Stimulated activated CD4-positive, alpha-beta T cell treated with anti-CD3 and anti-CD28 coated beads, Interleukin-12 subunit alpha, Interleukin-12 subunit beta, amount 100 ng/mL, for 24 hours (primary cell): ENCODE measurements around the gene VASH2.
"Not testable (repeated sequence)": the region's sequence is repeated elsewhere in the genome, so short reads cannot be mapped to it uniquely, and the experiment has no call there.

ENCODE experiments used
- DNase-seq, 2 experiments: peaks; one replicate each; pipeline ENCODE4 v3.0.0-alpha.2; 2020; ENCODE audit warnings: low read depth in 2 of 2

The VASH2 gene

GRCh38 chr1:212957546-212957945, 7.2 kb downstream of the VASH2 start:
- DNase-seq: no peak

- DNase-seq: no peak
Measured at GRCh38 chr1:212958175-212958574, 7.8 kb downstream of the VASH2 start.

- DNase-seq: no peak
Measured at GRCh38 chr1:212959266-212960220, 9.2 kb downstream of the VASH2 start.

DNA sequence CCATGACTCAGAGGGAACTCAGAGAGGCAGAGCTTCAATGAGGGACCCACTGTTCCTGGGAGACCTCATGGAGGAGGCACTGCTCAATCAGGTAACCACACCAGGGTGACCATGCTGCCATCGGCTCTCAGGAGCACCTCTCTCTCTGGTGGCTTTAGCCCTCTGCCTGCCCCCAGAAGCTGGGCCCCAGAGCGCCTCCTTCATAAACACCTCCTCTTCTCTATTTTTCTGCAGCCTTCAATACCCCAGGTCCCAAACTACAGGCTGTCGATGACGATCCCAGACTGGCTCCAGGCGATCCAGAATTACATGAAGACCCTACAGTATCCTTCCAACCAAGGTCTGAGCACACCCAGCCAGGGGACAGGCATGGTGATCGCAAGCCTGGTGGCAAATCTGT, 10.6 kb downstream of the VASH2 start:
- DNase-seq: no peak

- DNase-seq: no peak
Measured at GRCh38 chr1:212962509-212962908, 12.2 kb downstream of the VASH2 start.

DNA sequence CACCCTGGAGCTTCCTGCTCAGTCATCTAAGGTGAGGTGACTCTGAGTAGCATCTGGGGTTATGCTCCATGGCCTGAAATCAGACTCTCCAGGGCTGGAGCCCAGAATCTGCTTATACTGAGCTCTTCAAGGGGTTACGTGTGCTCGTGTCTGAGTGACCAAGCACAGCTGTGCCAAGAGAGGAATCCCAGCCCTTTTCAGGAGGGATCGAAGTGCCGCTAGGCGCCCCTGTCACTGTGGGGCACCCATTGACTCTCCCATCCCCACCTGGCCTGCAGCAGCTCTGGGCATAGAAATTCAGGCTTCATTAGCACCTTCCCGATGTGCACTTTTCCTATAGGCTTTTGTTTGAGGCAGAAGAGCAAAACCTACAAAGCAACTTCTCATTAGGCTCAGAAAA, 13.8 kb downstream of the VASH2 start:
- no peak for DNase-seq

- not testable (repeated sequence) for DNase-seq
Measured at GRCh38 chr1:212964993-212965392, 14.7 kb downstream of the VASH2 start.

GRCh38 chr1:212966616-212967015, 16.3 kb downstream of the VASH2 start:
- no peak for DNase-seq

DNA sequence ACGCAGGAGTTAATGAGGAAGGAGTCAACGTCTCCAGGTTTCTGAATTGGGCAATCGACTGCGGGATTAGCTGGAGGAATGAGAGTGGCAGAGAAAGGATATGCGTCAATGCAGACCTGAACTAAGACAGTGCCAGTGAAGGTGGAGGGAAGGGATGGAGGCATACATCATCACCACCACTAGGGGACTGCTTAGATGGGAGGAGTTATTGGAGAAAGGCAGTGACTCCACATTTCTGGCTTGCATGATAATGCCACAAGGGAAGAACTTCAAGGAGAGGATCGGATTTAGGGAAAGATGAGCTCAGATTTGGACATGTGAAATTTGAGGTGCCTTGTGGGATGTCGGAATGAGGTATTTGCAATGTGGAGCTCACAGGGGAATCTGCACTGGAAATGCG, 17.5 kb downstream of the VASH2 start:
- no peak for DNase-seq

DNA sequence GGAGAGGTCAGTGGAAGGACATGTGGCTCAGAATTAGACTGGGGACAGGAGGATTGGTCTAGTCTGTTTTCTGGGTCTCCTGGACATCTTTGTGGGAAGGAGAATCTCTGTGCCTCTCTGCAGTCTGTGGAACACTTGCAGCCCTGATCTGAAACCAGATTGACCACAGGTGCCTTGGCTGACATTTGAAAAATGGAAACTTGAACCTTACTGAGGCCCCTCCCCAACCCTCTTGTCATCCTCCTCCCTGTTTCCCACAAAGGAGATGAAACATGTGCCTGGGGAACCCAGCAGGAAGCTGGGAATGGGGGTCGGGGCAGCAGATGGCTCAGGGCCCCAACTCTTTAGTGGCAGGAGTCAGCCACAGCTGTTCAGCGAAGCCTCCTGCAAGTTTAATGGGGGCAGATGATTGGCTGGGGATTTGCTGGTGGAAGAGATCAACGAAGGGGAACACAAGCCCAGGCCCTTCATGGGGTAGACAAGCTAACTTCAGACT, 18.1 kb downstream of the VASH2 start:
- no peak for DNase-seq

- DNase-seq: no peak
Measured at GRCh38 chr1:212970085-212970484, 19.7 kb downstream of the VASH2 start.

- no peak for DNase-seq
Measured at GRCh38 chr1:212971312-212971711, 21.0 kb downstream of the VASH2 start.

DNA sequence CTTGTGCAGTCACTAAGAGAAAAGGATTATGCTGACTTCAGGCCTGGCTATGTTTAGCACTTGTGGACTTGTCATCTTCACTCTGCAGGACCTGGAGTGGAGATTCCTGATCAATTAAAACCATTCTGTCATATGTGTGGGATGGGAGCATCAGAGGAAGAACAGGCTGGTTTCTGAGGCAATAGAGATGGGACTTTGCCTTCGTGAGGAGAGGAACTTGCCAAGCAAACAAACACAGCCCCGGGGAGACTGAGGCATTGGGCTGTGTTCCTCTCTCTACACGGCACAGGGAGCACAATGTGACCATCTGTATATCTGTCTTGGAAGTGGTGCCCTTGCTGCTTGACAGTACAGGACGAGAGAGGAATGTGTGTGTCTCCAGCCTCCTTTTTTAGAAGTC, 23.1 kb downstream of the VASH2 start:
- DNase-seq: no peak

GRCh38 chr1:212973899-212974298, 23.6 kb downstream of the VASH2 start:
- no peak for DNase-seq

DNA sequence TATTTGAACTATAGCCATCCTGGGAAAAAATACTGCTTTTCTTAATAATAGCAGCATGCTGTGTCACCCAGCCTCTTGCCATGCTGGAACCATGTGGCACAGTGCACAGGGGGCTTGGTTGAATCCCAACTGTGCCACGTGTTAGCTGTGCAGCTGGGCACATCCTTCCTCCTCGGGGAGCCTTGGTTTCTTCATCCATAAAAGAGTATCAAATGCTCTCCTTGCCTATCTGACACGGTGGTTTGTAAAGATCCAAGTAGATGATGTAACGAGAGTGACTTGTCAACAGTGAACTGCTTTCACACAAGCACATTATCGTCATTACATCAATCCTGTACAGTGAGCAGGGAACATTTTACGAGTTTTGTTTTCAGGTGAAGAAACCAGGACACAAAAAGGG, 24.4 kb downstream of the VASH2 start:
- DNase-seq: no peak

GRCh38 chr1:212975111-212975918, 25.0 kb downstream of the VASH2 start:
- no peak for DNase-seq

DNA sequence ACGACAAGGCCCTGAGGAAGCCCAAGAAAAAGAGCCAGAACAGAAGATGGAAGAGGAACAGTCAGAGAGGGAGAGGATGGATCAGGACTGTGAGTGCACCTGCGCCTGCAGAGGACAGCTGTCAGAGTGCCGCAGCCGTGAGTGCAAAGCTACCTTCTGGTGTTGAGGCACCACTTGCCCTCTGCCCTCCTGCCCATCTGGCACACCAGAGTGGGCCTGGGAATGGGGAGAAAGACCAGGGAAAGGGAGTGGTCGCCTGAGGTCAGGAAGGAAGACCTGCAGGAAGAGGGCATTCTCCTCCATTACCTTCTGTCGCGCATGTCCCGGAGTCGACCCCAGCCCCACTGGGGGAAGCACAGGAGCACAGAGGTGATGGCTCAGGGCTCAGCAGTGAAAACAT, 26.2 kb downstream of the VASH2 start:
- no peak for DNase-seq

GRCh38 chr1:212977781-212978645, 27.7 kb downstream of the VASH2 start:
- DNase-seq: no peak

DNA sequence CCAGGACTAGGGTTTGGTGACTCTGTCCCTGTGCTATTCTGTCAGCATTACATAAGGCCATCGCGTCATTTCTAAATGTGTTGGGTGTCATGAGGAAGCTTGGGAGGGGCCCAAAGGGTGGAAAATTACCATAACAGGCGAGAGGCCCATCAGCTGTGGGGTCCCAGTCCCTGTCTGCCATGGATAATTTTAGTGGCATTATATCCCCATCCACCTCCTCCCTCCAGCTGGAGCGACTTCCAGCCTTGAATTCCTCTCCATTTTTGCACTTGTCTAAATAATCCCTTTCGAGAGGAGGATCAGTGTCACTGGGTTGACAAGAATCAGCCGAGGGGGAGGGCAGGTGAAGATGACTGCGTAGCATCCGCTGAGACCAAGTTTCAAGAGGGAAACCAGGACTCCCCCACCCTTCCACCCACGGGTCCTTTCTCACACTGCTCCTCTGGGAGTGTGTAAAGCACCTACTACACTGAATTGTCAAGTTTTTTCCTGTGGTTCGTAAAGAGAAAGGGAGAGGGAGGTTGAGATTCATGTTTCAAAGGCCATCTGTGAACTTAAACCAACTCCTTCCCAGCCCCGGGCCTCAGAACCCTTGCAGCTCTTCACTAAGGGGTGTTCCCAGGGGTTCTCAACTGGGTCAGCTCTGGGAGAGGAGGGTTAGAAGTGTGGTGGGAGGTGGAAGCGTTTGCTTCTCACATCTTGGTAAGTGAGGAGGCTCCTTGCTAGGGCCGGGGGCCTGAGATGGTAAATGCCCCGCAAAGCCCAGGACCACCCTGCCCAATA, 29.2 kb downstream of the VASH2 start:
- peak in 1 of 2 experiments; percentile 33 for DNase-seq

GRCh38 chr1:212980123-212980785, 29.9 kb downstream of the VASH2 start:
- no peak for DNase-seq
